B cell (primary cell): ENCODE data around the gene MYO9B.

Experiments
- CTCF ChIP-seq: fragments of 200-600 bp; IDR thresholded peaks from one replicate; pipeline ENCODE4 v1.8.0; 2022; ENCODE audit warnings: antibody characterized with exemption, mild to moderate bottlenecking
- EZH2 ChIP-seq: IDR thresholded peaks from 2 replicates; pipeline ENCODE4 v1.6.1; 2012; ENCODE audit warnings: borderline replicate concordance, low read depth, mild to moderate bottlenecking, moderate library complexity, low read length; ENCODE audit not compliant: insufficient read depth, poor library complexity, severe bottlenecking

GRCh38 chr19:17070912-17071311, 4.7 kb upstream of the MYO9B start:
- no peak for TF ChIP-seq CTCF
- TF ChIP-seq EZH2: no peak
